Measurements from ENCODE around the gene PLCG1. TPM values are rescaled to one million over a fixed set of nuclear protein-coding genes. Genes with fewer than 3 reads are reported as not detected.

Gene PLCG1
- total RNA-seq, 1 donor from 2014 or later: 94.0 TPM

- Histone ChIP-seq H3K4me3 (no peak overlapping the region), H3K27me3 (ENCODE audit: low read depth) (no peaks in the 10 kb centered on the region), H3K4me1 (peaks cover 5% of the 10 kb centered on the region), H3K9me3 (no peaks in the 10 kb centered on the region), H3K27ac (no peak overlapping the region), H3K36me3 (no peaks in the 10 kb centered on the region)
- intact Hi-C loops (cut with DNase I): no loop called here
- no peak for ATAC-seq
- TF ChIP-seq CTCF (IDR thresholded peaks at IDR 0.05): no peak
- no peak for DNase-seq
Observed at GRCh38 chr20:41221614-41222218, 84.4 kb downstream of the PLCG1 start.

- no peak for ATAC-seq
Observed at GRCh38 chr20:41222296-41222695, 85.0 kb downstream of the PLCG1 start.

GRCh38 chr20:41222703-41223102 is 85.4 kb downstream of the PLCG1 start:
- H3K36me3 ChIP-seq: no peaks in the 10 kb centered on the region
- no peak for DNase-seq
- no peaks in the 10 kb centered on the region for H3K9me3 ChIP-seq
- H3K4me1 ChIP-seq: peaks cover 5% of the 10 kb centered on the region
- H3K4me3 ChIP-seq: no peak overlapping the region
- TF ChIP-seq CTCF (IDR thresholded peaks at IDR 0.05): no peak
- intact Hi-C loops (cut with DNase I): no loop called here
- no peak overlapping the region for H3K27ac ChIP-seq
- ATAC-seq: no peak
- H3K27me3 ChIP-seq (ENCODE audit: low read depth): no peaks in the 10 kb centered on the region

More at GRCh38 chr20:41222296-41222695, 85.0 kb downstream of the PLCG1 start:
- Histone ChIP-seq H3K4me1 (peaks cover 5% of the 10 kb centered on the region), H3K27ac (no peak overlapping the region), H3K27me3 (ENCODE audit: low read depth) (no peaks in the 10 kb centered on the region), H3K4me3 (no peak overlapping the region), H3K9me3 (no peaks in the 10 kb centered on the region), H3K36me3 (no peaks in the 10 kb centered on the region)
- no peak for DNase-seq
- no peak for TF ChIP-seq CTCF (IDR thresholded peaks at IDR 0.05)
- intact Hi-C loops (cut with DNase I): no loop called here

- no peak for ATAC-seq
Observed at GRCh38 chr20:41223112-41223511, 85.8 kb downstream of the PLCG1 start.

GRCh38 chr20:41224281-41224680 is 86.9 kb downstream of the PLCG1 start:
- ATAC-seq: no peak
- Histone ChIP-seq H3K27me3 (ENCODE audit: low read depth) (no peaks in the 10 kb centered on the region), H3K4me3 (no peak overlapping the region), H3K27ac (no peak overlapping the region), H3K36me3 (no peaks in the 10 kb centered on the region), H3K9me3 (no peaks in the 10 kb centered on the region), H3K4me1 (peaks cover 5% of the 10 kb centered on the region)
- no peak for DNase-seq
- intact Hi-C loops (cut with DNase I): no loop called here
- no peak for TF ChIP-seq CTCF (IDR thresholded peaks at IDR 0.05)

More at GRCh38 chr20:41223112-41223511, 85.8 kb downstream of the PLCG1 start:
- Histone ChIP-seq H3K27ac (no peak overlapping the region), H3K4me1 (peaks cover 5% of the 10 kb centered on the region), H3K9me3 (no peaks in the 10 kb centered on the region), H3K36me3 (no peaks in the 10 kb centered on the region), H3K27me3 (ENCODE audit: low read depth) (no peaks in the 10 kb centered on the region), H3K4me3 (no peak overlapping the region)
- no peak for DNase-seq
- intact Hi-C loops (cut with DNase I): no loop called here
- TF ChIP-seq CTCF (IDR thresholded peaks at IDR 0.05): no peak

Measured in lower lobe of right lung (tissue), 2 donors.